Glutamatergic neuron (in vitro differentiated cells): Measurements from ENCODE around the gene ADGRF4. TPM values are rescaled to one million over a fixed set of nuclear protein-coding genes. Genes with fewer than 3 reads are reported as not detected.

Source experiments
- DNase-seq: peaks from one replicate; pipeline ENCODE4 v3.0.0; 2022
- H3K27ac Mint-ChIP-seq: one replicate; pipeline ENCODE4 v1.8.0; 2020; ENCODE audit warnings: mild to moderate bottlenecking, mixed read lengths, inconsistent platforms; ENCODE audit not compliant: unreplicated experiment
- H3K27me3 Mint-ChIP-seq: one replicate; pipeline ENCODE4 v1.8.0; 2020; ENCODE audit warnings: mild to moderate bottlenecking, moderate library complexity, mixed read lengths, inconsistent platforms; ENCODE audit not compliant: unreplicated experiment
- H3K36me3 Mint-ChIP-seq: one replicate; pipeline ENCODE4 v1.8.0; 2020; ENCODE audit warnings: mild to moderate bottlenecking, mixed read lengths, inconsistent platforms; ENCODE audit not compliant: unreplicated experiment
- H3K4me1 Mint-ChIP-seq: one replicate; pipeline ENCODE4 v1.8.0; 2020; ENCODE audit warnings: mild to moderate bottlenecking, low read depth, mixed read lengths, inconsistent platforms; ENCODE audit not compliant: unreplicated experiment
- H3K4me3 Mint-ChIP-seq: one replicate; pipeline ENCODE4 v1.8.0; 2020; ENCODE audit warnings: mild to moderate bottlenecking, mixed read lengths, inconsistent platforms; ENCODE audit not compliant: unreplicated experiment
- H3K9me3 Mint-ChIP-seq: one replicate; pipeline ENCODE4 v1.8.0; 2020; ENCODE audit warnings: mild to moderate bottlenecking, moderate library complexity, mixed read lengths, inconsistent platforms; ENCODE audit not compliant: unreplicated experiment
- CTCF ChIP-seq: fragments of 200-600 bp; sonication (generic); IDR thresholded peaks from one replicate; pipeline ENCODE4 v1.5.0; 2021; ENCODE audit not compliant: partially characterized antibody, unreplicated experiment
- total RNA-seq: library from RNA; stranded (reverse); fragmentation: NEBNext Ultra II Directional; extraction: Animal tissue kit (Norgen Biotek cat#: 25700); gene quantifications from one replicate; pipeline ENCODE4 v1.2.1, GENCODE V29; 2021; ENCODE audit not compliant: unreplicated experiment

ADGRF4 gene
- total RNA-seq, 1 donor from 2014 or later = not detected

- H3K4me1 Mint-ChIP-seq = no peaks in the 10 kb centered on the region
- H3K9me3 Mint-ChIP-seq = no peaks in the 10 kb centered on the region
- no peak overlapping the region for H3K4me3 Mint-ChIP-seq
- H3K27ac Mint-ChIP-seq = no peak overlapping the region
- TF ChIP-seq CTCF = no peak
- DNase-seq = no peak
- no peaks in the 10 kb centered on the region for H3K36me3 Mint-ChIP-seq
- H3K27me3 Mint-ChIP-seq = peaks cover 2% of the 10 kb centered on the region
These were observed 68.7 kb downstream of the ADGRF4 start for GRCh38 chr6:47767102-47767501.

- H3K9me3 Mint-ChIP-seq = no peaks in the 10 kb centered on the region
- DNase-seq = no peak
- peaks cover 9% of the 10 kb centered on the region for H3K4me1 Mint-ChIP-seq
- no peaks in the 10 kb centered on the region for H3K36me3 Mint-ChIP-seq
- no peak overlapping the region for H3K27ac Mint-ChIP-seq
- no peak for TF ChIP-seq CTCF
- H3K27me3 Mint-ChIP-seq = peaks cover 2% of the 10 kb centered on the region
- no peak overlapping the region for H3K4me3 Mint-ChIP-seq
These were observed 71.6 kb downstream of the ADGRF4 start for GRCh38 chr6:47769982-47770381.

Other genes with a start within 250 kb of the ADGRF4 start
- 14.9 TPM for gene CD2AP, start 220.8 kb upstream of the ADGRF4 start, total RNA-seq
- not detected for gene OPN5, start 83.5 kb downstream of the ADGRF4 start, total RNA-seq